HG03135 (cell line): ENCODE data around the gene CCDC142.
"Not testable (repeated sequence)": the region's sequence is repeated elsewhere in the genome, so short reads cannot be mapped to it uniquely, and the experiment has no call there.

ENCODE experiments used
- ATAC-seq: cut with Tn5 transposase; IDR thresholded peaks from one replicate; pipeline ENCODE4 v1.9.1; 2021; ENCODE audit warnings: mild to moderate bottlenecking, moderate library complexity; ENCODE audit not compliant: unreplicated experiment

CCDC142 gene

DNA sequence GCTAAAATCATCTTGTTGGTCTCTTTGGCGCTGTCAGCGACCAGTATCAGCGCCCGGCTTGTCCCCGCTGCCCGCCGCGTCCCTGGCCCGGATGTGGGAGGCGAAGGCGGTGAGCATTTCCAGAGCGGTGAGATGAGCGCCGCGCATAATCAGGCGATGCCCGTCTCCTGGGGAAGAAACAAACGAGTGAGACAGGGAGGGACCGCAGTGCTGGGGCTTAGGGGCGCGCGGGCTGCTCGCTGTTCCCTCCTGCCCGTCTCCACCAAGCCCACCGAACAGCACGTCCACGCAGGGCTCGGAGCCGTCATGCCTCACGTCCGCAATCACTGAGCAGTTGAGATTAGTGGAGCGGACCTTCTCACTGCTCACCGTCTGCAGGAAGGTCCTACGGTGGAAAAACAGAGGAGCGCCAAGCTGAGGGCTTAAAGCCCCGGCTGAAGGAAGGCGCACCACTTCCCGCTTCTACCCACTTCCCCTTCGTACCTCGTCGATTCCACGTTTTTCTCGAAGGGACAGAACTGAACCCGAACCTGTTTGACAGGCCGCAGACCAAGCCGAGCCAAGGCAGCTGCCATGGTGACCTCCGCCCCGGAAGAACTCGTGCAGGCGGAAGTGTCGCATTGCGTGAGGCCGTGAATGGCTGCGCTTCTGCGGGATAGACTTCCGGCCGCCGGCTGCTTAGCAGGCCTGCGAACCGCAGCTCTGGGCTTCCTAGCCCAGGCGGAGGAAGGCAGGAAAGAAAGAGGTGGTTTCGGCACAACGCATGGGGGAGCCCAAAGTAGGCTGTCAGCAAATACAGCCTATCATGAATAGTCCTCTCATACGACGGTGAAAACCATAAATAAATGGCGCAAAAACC, 10.5 kb downstream of the CCDC142 start, which contains the start of gene MRPL53:
Gene MRPL53 (minus strand): TSS at position 595 of the 859 bp plus-strand sequence. CDS start 20 bp downstream, at position 575.
- ATAC-seq, result peak; percentile 79

DNA sequence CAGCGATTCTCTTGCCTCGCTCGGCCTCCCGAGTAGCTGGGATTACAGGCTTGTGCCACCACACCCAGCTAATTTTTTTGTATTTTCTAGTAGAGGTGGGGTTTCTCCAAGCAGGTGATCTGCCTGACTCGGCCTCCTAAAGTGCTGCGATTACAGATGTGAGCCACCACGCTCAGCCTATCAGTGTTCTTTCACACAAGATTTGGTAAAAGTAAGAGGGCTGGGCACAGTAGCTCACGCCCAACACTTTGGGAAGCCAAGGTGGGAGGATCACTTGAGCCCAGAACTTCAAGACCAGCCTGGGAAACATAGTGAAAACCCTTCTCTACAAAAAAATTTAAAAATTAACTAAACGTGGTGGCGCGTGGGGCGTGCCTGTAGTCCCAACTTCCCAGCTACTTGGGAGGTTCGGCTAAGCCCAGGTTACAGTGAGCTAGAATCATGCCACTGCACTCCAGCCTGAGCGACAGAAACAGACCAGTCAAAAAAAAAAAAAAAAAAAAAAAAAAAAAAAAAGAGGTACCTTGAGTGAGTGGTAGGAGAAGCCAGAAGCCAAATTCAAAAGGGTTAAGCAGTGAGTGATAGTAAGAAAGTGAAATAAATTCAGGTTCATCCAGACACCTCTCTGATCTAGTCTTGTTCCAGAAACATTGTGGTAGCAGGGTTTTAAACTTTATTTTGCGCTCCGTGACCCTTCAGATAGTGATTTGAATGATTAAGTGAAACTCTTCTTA, 11.3 kb downstream of the CCDC142 start:
- ATAC-seq, result no peak

- not testable (repeated sequence) for ATAC-seq
Observed at GRCh38 chr2:74470742-74471141, 12.1 kb downstream of the CCDC142 start.

GRCh38 chr2:74464406-74464805, 18.4 kb downstream of the CCDC142 start:
- ATAC-seq, result no peak

DNA sequence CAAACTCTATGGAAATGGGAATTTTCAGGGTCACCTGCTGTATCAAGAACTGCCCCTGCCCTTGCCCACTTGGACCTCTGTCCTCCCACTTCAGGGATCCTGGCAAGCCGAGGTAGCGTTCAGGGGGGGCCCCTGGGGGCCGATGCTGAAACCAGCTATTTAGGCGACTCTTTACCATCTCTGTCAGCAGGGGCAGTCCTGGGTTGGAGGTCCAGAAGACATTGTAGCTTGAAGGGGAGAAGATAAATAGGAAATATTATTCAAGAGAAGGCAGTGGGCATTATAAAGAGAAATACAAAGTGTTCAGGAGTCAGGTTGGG, 20.1 kb downstream of the CCDC142 start:
- ATAC-seq, result no peak

GRCh38 chr2:74462054-74462785, 20.6 kb downstream of the CCDC142 start:
- ATAC-seq, result no peak

GRCh38 chr2:74461187-74462053, 21.4 kb downstream of the CCDC142 start:
- ATAC-seq, result no peak

DNA sequence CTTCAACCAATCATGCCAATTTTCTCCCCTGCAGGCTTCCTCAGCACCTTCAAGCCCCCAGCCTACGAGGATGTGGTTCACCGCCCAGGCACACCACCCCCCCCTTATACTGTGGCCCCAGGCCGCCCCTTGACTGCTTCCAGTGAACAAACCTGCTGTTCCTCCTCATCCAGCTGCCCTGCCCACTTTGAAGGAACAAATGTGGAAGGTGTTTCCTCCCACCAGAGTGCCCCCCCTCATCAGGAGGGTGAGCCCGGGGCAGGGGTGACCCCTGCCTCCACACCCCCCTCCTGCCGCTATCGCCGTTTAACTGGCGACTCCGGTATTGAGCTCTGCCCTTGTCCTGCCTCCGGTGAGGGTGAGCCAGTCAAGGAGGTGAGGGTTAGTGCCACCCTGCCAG, 22.6 kb downstream of the CCDC142 start:
- ATAC-seq, result not testable (repeated sequence)

DNA sequence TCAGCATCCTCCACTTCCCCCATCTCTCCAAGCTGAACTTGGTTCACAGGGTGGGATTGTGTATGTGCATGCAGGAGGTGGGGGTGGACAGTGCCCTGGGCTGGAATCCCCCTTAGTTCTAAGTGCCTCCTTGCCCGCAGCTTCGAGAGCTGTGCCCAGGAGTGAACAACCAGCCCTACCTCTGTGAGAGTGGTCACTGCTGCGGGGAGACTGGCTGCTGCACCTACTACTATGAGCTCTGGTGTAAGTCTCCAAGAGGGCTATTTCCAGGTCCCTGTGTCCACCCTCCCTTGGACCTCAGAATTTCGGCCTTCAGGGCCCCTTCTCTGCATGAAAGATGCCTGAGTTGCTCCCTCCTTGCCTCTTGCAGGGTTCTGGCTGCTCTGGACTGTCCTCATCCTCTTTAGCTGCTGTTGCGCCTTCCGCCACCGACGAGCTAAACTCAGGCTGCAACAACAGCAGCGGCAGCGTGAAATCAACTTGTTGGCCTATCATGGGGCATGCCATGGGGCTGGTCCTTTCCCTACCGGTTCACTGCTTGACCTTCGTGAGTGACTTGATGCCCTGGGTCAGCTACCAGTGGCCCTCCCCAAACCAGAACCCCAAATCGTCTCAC, 23.2 kb downstream of the CCDC142 start:
- ATAC-seq, result not testable (repeated sequence)

DNA sequence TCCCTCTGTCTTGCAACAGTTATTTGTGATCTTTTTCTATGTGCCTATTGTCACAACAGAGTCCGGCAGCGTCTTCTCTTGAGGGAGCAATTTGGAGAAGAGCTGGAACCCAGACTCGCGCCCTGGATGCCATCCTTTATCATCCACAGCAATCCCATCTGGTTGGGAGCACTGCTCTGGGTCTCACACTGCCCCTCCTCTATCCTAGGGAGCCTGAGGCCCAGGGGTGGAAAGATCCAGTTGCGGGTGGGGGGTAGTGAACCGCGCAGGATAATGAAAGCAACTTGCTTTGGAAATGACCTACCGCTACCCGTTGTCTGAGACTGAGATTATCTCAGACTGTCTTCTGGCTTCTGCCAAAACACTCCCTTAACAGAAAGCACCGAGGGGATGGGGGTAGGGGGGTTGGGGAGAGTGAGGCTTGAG, 23.8 kb downstream of the CCDC142 start:
- ATAC-seq, result no peak

DNA sequence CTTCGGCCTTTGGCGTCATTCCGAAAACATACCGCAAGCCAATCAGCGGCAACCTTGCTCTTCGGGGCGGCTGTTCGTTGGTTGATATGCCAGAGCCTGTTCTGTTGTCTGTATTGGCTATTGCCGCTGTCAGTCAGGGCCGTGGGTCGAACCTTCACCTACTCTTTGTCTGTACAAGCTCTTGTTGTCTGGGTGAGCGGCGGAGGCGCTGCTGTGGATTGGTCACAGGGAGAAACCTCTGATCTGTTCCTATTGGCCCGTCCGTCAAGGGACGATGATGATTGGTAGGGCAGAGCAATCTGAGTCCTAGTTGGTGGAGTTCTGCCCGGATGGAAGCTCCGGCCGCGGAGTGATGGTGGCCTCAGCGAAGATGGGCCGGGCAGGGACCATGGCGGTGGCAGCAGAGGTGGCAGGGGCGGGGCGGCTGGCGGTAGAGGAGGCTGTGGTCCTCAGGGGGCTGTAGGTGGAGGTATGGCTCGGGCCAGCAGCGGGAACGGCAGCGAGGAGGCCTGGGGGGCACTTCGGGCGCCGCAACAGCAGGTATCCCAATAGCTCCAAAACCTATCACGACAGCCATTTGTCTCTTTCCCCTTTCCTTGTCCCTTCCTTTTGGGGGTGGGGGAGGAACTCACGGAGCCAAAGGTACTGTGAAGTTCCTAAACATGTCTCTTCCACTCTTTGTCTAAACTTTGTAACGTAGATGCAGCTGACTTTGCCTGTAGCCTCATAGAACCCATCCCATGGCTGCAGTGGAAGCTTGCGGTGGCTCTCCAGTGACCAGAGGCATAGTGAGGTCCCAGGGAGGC, 24.5 kb downstream of the CCDC142 start, which contains the start of gene WBP1:
Gene WBP1 (plus strand): TSS at position 307 of the 806 bp plus-strand sequence. CDS start 165 bp downstream, at position 472.
- peak; percentile 84 for ATAC-seq

- peak; percentile 34 for ATAC-seq
Observed at GRCh38 chr2:74457549-74458131, 25.2 kb downstream of the CCDC142 start.

DNA sequence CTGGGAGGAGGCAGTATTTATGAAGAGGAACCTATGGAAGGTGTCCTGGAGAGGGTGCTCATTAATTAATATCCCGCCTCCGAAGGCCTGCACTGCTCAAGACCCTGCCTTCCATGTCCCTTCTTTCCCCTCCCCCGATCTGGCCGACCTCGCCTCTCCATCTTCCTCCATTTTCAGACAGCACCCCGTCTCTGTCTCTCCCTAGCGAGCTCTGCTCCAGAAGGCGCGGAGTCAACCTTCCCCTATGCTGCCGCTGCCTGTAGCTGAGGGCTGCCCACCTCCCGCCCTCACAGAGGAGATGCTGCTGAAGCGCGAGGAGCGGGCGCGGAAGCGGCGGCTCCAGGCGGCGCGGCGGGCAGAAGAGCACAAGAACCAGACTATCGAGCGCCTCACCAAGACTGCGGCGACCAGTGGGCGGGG, 25.7 kb downstream of the CCDC142 start:
- no peak for ATAC-seq

- peak; percentile 42 for ATAC-seq
Observed at GRCh38 chr2:74454654-74455511, 27.9 kb downstream of the CCDC142 start, which contains the start of gene INO80B. Gene INO80B (plus strand): TSS chr2:74455087. CDS start chr2:74455117, 30 bp downstream.

- ATAC-seq, result no peak
Observed at GRCh38 chr2:74450570-74451190, 32.1 kb downstream of the CCDC142 start.

DNA sequence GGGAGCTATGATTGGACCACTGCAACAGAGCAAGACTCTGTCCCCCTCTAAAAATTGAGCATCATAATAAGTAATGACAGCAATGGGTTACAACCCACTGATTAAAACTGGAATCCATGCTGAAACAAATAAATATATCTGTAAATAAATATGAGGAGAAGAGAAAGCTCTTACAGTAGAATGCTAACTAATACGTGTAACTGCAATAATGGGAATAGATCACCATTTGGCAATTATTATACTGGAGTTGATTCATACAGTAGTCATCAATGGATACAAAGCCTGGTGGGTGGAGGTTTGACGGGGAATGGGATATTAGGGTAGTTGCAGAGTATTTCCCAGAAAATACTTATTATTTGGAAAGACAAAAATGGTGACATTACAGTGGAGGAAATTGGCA, 34.0 kb downstream of the CCDC142 start:
- no peak for ATAC-seq
